ENCODE data around the gene SRSF2. TPM values are rescaled to one million over a fixed set of nuclear protein-coding genes. Genes with fewer than 3 reads are reported as not detected.
"Not testable (repeated sequence)": the region's sequence is repeated elsewhere in the genome, so short reads cannot be mapped to it uniquely, and the experiment has no call there.

Gene SRSF2
- total RNA-seq, 1 donor from 2014 or later: 146 TPM

GRCh38 chr17:76737676-76738467 lies 741 bp upstream of the SRSF2 start, which contains the start of gene MFSD11:
Gene MFSD11 (plus strand): TSS chr17:76738119. CDS start chr17:76738353, 234 bp downstream.
- peak; percentile 96 for DNase-seq

- DNase-seq: peak; percentile 75
Observed at GRCh38 chr17:76736349-76737081, 616 bp downstream of the SRSF2 start.

GRCh38 chr17:76735586-76736348 lies 1.4 kb downstream of the SRSF2 start:
- DNase-seq: no peak

- peak; percentile 48 for DNase-seq
Observed at GRCh38 chr17:76735006-76735405, 2.1 kb downstream of the SRSF2 start.

- peak; percentile 74 for DNase-seq
Observed at GRCh38 chr17:76734080-76734840, 2.9 kb downstream of the SRSF2 start.

- no peak for DNase-seq
Observed at GRCh38 chr17:76733618-76733957, 3.5 kb downstream of the SRSF2 start.

GRCh38 chr17:76732734-76733617 lies 4.2 kb downstream of the SRSF2 start:
- DNase-seq: no peak

GRCh38 chr17:76731800-76732733 lies 5.1 kb downstream of the SRSF2 start:
- not testable (repeated sequence) for DNase-seq

- DNase-seq: peak; percentile 24
Observed at GRCh38 chr17:76727745-76728456, 9.2 kb downstream of the SRSF2 start.

- DNase-seq: peak; percentile 89
Observed at GRCh38 chr17:76726776-76727718, 10.1 kb downstream of the SRSF2 start, which contains the start of gene METTL23. Gene METTL23 (plus strand): TSS chr17:76726839. CDS start chr17:76729711, 2,872 bp downstream.

- peak; percentile 97 for DNase-seq
Observed at GRCh38 chr17:76726231-76726775, 10.8 kb downstream of the SRSF2 start, which contains the start of gene JMJD6. Gene JMJD6 (minus strand): TSS chr17:76726606. CDS start chr17:76726475, 131 bp downstream.

- peak; percentile 56 for DNase-seq
Observed at GRCh38 chr17:76725580-76726230, 11.4 kb downstream of the SRSF2 start.

GRCh38 chr17:76723812-76724211 lies 13.3 kb downstream of the SRSF2 start:
- no peak for DNase-seq

GRCh38 chr17:76722977-76723376 lies 14.2 kb downstream of the SRSF2 start:
- not testable (repeated sequence) for DNase-seq

GRCh38 chr17:76722279-76722678 lies 14.9 kb downstream of the SRSF2 start:
- DNase-seq: no peak

- DNase-seq: no peak
Observed at GRCh38 chr17:76721463-76721862, 15.7 kb downstream of the SRSF2 start.

GRCh38 chr17:76720941-76721340 lies 16.2 kb downstream of the SRSF2 start:
- no peak for DNase-seq
